OCI-LY3 (cell line): Measurements from ENCODE around the gene AGAP2.
A peak's percentile ranks its signal among the peaks of the same experiment; 100 is the strongest.

Experiments
- EZH2phosphoT487 ChIP-seq: fragments of 200-600 bp; shearing (Covaris generic); IDR thresholded peaks from 2 replicates; pipeline ENCODE4 v1.6.1; 2018; ENCODE audit warnings: antibody characterized with exemption, mixed run types, low read depth
- TF ChIP-seq, protein P1 (sequence below): fragments of 200-600, 300-600 bp; sonication (generic); IDR thresholded peaks from 2 replicates; pipeline ENCODE4 v1.5.1; 2014; ENCODE audit warnings: antibody characterized with exemption, low read length, low read depth

DNA sequence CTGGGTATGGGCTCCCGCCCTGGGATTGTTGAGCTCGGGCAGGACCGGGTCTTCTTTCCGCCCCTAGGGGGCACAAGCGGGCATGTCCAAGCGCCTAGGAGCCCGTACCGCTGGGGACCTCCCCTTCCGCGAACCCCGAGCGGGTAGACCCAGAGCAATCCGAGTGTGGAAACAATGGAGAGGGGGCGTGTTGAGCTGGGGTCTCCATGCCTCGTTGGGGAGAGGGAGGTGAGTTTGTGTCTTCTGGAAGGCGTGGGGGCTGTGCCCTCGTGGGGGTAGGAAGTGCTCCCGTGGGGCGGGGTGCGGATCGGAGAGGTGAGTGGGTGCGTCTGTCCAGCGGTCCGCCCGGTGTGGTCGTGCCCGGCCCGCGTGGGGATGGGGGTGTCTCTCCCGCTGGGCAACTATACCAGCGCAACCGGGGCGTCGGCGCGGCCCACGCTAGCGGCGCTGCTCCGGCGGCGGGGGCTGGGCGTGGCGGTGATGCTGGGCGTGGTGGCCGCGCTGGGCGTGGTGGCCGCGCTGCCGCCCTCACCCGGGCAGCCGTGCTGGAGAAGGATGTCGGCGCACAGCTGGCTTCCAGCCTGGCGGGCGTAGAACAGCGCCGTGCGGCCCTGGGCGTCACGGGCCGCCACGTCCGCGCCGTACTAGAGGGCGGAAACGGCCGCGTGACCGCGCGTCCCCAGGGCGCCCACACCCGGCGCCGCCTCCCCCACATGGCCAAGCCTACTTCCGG lies 12.2 kb downstream of the AGAP2 start:
- TF ChIP-seq, protein P1, sequence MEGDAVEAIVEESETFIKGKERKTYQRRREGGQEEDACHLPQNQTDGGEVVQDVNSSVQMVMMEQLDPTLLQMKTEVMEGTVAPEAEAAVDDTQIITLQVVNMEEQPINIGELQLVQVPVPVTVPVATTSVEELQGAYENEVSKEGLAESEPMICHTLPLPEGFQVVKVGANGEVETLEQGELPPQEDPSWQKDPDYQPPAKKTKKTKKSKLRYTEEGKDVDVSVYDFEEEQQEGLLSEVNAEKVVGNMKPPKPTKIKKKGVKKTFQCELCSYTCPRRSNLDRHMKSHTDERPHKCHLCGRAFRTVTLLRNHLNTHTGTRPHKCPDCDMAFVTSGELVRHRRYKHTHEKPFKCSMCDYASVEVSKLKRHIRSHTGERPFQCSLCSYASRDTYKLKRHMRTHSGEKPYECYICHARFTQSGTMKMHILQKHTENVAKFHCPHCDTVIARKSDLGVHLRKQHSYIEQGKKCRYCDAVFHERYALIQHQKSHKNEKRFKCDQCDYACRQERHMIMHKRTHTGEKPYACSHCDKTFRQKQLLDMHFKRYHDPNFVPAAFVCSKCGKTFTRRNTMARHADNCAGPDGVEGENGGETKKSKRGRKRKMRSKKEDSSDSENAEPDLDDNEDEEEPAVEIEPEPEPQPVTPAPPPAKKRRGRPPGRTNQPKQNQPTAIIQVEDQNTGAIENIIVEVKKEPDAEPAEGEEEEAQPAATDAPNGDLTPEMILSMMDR: peak; percentile 23
- TF ChIP-seq EZH2phosphoT487: no peak
